HG02943 (cell line): ENCODE measurements around the gene SARNP.
"Not testable (repeated sequence)": the region's sequence is repeated elsewhere in the genome, so short reads cannot be mapped to it uniquely, and the experiment has no call there.

Experiments used
- ATAC-seq: cut with Tn5 transposase; IDR thresholded peaks from one replicate; pipeline ENCODE4 v1.9.1; 2021; ENCODE audit warnings: mild to moderate bottlenecking, low read depth, moderate library complexity; ENCODE audit not compliant: unreplicated experiment

Gene SARNP

DNA sequence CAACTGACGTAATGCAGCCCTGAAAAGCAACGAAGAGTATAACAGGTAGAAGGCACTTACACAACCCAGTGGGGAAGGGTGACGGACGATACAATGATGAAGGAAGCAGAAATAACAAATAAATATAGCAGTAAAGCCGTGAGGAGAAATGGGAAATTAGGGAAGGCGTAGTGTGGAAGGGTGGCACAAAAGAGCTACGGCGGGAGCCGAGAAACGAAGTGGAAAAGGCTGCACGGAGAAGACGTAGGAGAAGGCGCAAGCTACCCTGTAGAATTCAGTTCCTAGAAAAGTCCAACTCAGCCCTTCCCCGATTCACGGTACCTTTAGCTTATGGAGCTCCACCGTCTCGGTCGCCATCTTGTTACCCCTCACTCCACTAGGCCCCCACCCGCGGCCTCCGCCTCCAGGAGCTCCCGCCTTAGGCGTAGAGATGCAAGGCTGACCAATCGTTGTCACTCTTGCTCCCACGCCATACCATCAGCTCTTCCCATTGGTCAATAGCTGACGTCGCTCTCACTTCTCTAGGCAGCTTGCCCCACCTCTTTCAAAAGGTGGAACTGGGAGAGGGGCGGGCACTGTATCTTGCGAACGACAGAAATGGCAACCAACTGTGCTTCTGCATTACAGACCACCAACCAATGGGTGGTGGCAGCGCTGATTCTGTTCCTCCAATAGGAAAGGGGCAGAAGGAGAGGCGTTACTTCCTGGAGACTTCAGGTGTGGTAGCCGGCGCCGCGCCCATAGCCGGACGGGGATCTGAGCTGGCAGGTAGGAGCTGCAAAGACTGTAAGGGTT lies at the start of gene SARNP, which contains the start of gene ORMDL2:
Gene SARNP (minus strand): TSS at position 380 of the 795 bp plus-strand sequence. CDS start 23 bp downstream, at position 357.
Gene ORMDL2 (plus strand): TSS at position 697 of the 795 bp plus-strand sequence. CDS start 959 bp downstream, outside the sequence.
- peak; percentile 98 for ATAC-seq

DNA sequence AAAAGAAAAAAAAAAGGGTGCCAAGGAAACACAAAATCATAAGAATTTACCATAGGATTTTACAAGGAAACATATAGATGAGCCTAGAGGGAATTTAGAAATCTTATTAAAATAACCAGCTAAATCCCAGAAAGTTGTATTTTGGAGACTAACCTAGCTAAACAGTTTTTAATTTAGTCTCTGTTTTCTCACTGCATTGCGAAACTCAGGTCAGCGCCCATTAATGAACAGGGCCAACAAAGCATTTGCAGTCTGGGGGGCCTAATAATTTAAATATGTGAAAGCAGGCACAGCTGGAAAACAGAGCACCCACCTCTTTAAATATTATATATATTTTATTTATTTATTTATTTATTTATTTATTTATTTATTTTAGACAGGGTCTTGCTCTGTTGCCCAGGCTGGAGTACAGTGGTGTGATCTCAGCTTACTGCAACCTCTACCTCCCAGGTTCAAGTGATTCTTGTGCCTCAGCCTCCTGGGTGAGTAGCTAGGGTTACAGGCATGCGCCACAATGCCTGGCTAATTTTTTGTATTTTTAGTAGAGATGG lies 49.0 kb upstream of the SARNP start:
- not testable (repeated sequence) for ATAC-seq

- no peak for ATAC-seq
Observed at GRCh38 chr12:55865327-55865726, 47.8 kb upstream of the SARNP start.

- not testable (repeated sequence) for ATAC-seq
Observed at GRCh38 chr12:55862931-55863330, 45.4 kb upstream of the SARNP start.

DNA sequence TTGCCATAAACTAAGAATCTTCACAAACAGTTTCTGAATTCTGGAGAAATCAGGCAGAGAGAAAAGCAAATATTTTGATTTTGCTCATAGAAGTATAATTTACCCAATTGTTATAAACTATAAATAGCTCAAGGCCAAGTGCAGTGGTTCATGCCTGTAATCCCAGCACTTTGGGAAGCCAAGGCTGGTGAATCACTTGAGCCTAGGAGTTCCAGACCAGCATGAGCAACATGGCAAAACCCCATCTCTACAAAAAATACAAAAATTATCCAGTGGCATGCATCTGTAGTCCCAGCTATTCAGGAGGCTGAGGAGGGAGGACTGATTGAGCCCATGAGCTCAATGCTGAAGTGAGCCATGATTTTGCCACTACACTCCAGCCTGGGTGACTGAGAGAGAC lies 44.8 kb upstream of the SARNP start:
- no peak for ATAC-seq

GRCh38 chr12:55861871-55862270 lies 44.3 kb upstream of the SARNP start:
- ATAC-seq, result no peak

DNA sequence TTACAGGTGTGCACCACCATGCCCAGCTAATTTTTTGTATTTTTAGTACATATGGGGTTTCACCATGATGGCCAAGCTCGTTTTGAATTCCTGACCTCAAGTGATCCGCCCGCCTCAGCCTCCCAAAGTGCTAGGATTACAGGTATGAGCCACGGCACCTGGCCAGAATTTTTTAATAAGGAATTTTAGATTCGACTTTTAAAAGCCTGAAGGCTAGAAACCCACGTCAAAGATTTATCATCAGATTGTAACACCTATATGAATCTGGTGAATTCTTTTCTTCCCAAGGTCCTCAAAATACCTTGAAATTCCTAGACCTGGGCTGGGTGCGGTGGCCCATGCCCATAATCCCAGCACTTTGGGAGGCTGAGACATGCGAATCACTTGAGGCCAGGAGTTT lies 43.9 kb upstream of the SARNP start:
- no peak for ATAC-seq

DNA sequence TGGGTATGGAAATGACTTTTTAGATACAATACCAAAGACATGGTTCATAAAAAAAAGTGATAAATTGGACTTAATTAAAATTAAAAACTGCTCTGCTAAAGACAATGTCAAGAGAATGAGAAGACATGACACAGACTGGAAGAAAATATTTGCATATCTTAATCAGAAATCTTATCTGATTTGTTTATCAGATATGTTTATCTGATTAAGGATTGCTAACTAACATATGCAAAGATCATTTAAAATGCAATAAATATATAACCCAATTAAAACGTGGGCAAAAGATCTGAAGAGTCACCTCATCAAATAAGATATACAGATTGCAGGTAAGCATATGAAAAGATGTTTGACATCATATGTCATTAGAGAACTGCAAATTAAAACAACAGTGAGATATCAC lies 35.2 kb upstream of the SARNP start:
- no peak for ATAC-seq

DNA sequence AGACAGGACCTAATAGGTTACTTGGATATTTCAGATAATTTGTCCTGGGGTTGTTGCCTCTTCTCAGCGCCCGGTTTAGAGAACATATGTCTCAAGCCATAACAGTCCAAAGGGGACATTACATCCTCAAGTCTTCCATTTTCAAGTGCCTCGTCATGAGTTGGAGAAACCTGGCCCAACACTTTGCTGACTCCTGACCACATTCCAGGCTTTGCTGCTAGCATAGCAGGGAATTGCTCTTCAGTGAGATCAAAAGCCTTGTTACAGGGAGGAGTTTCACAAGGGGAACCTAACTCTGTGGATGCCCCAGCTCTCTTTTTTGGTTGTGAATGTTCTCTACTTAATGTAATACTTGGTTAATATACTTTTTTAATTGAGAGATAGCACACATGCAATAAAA lies 33.4 kb upstream of the SARNP start:
- no peak for ATAC-seq

DNA sequence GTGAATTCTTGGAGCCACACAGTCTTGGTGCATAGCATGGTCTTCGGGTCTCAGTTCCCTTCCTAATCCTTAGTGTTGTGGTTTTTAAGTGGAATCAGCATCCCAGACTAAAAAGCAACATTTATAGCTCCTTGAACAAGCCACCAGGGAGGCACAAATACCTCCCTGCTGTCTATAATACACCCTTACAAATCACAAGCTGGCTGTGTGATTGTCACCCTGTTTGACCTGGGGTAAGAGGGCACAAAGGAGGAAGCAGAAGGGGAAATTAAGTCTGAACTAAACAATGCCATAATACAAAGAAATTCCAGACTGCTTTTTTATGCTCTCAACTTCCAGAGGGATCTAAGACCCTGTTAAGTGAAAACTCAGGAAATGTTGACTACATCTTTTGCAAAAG lies 32.9 kb upstream of the SARNP start:
- no peak for ATAC-seq

GRCh38 chr12:55849616-55850343 lies 32.3 kb upstream of the SARNP start:
- ATAC-seq, result no peak

- ATAC-seq, result no peak
Observed at GRCh38 chr12:55847603-55848291, 30.2 kb upstream of the SARNP start.

DNA sequence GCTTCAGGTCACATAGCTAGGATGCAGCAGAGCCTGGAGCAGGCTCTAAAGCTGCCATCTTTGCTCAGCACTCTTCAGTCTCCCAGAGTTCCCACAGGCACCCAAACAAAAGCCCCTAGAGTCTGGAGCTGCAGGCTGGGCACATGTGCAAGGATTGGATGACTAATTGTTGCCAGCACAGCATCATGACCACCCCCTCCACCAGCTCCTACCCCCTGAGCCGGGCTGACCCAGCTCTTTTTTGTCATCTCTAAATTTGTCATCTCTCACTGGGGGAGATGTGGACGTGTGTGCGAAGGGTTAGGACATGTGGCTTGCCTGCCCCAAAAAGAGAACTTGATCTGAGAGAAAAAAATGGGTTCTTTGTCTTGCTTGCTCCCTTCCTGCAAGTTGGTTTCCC lies 29.5 kb upstream of the SARNP start:
- ATAC-seq, result no peak

DNA sequence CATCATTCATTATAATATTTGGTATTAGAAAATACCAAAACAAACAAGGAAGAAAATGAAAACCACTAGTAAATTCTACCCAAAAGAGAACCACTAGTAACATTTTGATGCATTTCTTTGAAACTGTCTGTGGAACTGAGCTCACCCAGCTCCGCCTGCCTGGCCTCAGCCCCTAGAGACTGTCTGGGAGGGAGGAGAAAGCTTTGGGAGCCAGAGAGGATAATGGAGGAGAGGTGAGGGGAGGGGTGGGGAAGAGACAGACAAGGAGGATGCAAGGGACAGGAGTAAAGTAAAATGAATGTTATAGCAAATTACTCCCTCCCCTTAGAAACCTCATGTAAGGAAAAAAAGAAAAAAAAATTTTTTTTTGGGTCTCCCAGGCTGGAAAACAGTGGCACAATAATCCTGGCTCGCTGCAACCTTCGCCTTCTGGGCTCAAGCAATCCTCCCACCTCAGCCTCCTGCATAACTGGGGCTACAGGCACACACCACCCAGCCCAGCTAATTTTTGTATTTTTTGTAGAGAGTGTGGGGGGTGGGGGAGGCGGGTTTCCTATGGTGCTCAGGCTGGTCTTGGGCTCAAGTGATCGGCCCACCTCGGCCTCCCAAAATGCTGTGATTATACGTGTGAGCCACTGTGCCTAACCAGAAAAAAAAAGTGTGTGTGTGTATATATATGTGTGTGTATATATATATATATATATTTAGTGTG lies 28.4 kb upstream of the SARNP start:
- no peak for ATAC-seq

DNA sequence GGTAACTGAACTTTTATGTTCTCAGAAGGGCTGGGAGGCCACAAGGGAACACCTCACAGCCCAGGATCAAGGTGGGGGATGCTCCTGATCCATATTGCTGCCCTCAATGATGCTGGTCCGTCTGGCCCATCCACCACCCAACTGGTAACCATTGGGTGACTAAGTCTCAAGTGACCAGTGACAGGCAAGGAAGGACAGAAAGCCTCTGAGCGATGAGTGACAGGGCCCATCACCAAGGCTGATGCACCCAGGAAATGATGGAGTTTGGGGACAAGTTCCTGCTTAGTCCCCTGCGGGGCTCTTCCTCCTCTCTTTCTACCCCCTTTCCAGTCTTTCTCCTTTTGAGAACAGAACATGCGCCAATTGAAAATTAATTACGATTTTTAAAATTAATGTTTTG lies 27.8 kb upstream of the SARNP start:
- no peak for ATAC-seq

GRCh38 chr12:55844961-55845360 lies 27.4 kb upstream of the SARNP start:
- ATAC-seq, result no peak

GRCh38 chr12:55843431-55843830 lies 25.9 kb upstream of the SARNP start:
- ATAC-seq, result no peak

- ATAC-seq, result no peak
Observed at GRCh38 chr12:55842681-55843429, 25.3 kb upstream of the SARNP start, which contains the start of gene MMP19. Gene MMP19 (minus strand): TSS chr12:55842936. CDS start chr12:55842830, 106 bp downstream.

GRCh38 chr12:55840581-55841351 lies 23.2 kb upstream of the SARNP start:
- ATAC-seq, result no peak
